NOMO-1 (cell line): Measurements from ENCODE around the gene PLXNA2.

Source experiments
- DNase-seq, 2 experiments: peaks; one replicate each; lab custom pipeline; 2025; ENCODE audit not compliant: unreplicated experiment in 2 of 2; lab: John Stamatoyannopoulos, UW

PLXNA2 gene

GRCh38 chr1:207985996-207986395 is 258.2 kb downstream of the PLXNA2 start:
- no peak for DNase-seq

- DNase-seq: no peak
These were observed 259.2 kb downstream of the PLXNA2 start for GRCh38 chr1:207984831-207985572.

GRCh38 chr1:207983044-207983635 is 261.0 kb downstream of the PLXNA2 start:
- DNase-seq: no peak

GRCh38 chr1:207981976-207982375 is 262.2 kb downstream of the PLXNA2 start:
- DNase-seq: no peak

- no peak for DNase-seq
These were observed 265.7 kb downstream of the PLXNA2 start for GRCh38 chr1:207978441-207978840.

GRCh38 chr1:207977876-207978275 is 266.3 kb downstream of the PLXNA2 start:
- DNase-seq: no peak

- peak in 1 of 2 experiments; percentile 42 for DNase-seq
These were observed 270.2 kb downstream of the PLXNA2 start for GRCh38 chr1:207973898-207974568.

GRCh38 chr1:207972337-207972736 is 271.8 kb downstream of the PLXNA2 start:
- no peak for DNase-seq
